Ovary (tissue), 3 donors: ENCODE results near the gene MYMK.

ENCODE experiments used
- CTCF ChIP-seq, 3 donors: fragments of 450-650 bp in 2 of 3; fragments of 200-600 bp in 1 of 3; IDR thresholded peaks; one replicate each; pipeline versions ENCODE4 v1.5.1 to v1.8.0; 2016 to 2022; ENCODE audit warnings: antibody characterized with exemption in 3 of 3, mild to moderate bottlenecking in 1 of 3
- EP300 ChIP-seq: sonication (generic); formaldehyde crosslinking; IDR thresholded peaks from one replicate; pipeline ENCODE4 v1.6.1; 2017; ENCODE audit warnings: antibody characterized with exemption
- POLR2A ChIP-seq: fragments of 450-650 bp; IDR thresholded peaks from one replicate; pipeline ENCODE4 v1.6.1; 2017; ENCODE audit warnings: antibody characterized with exemption, mild to moderate bottlenecking, moderate library complexity
- donor health status: DM: no; HTN: no; CAD: no.

GRCh38 chr9:133554729-133555128 is 30.0 kb upstream of the MYMK start:
- TF ChIP-seq CTCF (IDR thresholded peaks at IDR 0.05): no peak
- TF ChIP-seq POLR2A: no peak
- no peak for TF ChIP-seq EP300
